GM12864 (cell line): Measurements from ENCODE around the gene SLC45A3.

Source experiments
- DNase-seq: peaks from one replicate; pipeline ENCODE4 v3.0.0-alpha.2; 2011; ENCODE audit warnings: low read depth
- H3K4me3 ChIP-seq: 2 replicates; pipeline ENCODE4 v1.5.1; 2011; ENCODE audit warnings: mild to moderate bottlenecking, low read depth, low read length, control low read depth
- CTCF ChIP-seq: IDR thresholded peaks from 2 replicates; pipeline ENCODE4 v1.5.1; 2011; ENCODE audit warnings: low read depth, mild to moderate bottlenecking, moderate library complexity, low read length, control low read depth, inconsistent platforms; ENCODE audit errors: missing control alignments

The SLC45A3 gene

DNA sequence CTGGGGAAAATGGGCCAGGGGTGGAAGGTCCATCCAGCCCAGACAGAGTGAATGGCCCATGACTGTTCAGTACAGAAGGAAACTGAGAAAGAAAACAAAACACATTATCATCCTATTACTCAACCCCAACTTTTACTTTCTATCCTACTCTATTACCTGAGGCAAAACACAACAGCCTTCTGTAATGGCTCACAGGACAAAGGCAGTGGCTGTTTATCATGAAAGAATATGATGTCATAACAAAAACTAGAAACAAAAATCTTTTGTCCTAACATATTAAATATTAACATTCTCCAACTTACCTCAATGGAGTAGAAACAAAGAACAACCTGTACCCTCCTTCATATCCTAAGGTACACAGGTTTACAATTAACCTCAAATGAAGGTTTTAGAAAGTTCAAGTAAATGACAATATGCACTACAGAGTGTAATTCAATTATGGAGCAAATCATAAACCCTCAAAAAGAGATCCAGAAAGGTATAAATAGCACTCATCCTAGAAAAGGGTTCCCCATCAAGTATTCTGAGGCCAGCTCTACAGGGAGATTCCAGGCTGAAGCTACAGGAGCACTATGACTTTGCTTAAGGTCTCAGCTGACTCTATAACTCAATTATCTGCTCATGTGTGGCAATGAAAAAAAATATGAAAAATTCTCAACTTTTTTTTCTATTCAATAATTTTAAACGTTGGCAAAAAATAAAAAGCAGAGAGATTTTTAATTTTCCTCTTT lies 63.6 kb downstream of the SLC45A3 start:
- no peak for TF ChIP-seq CTCF
- no peak overlapping the region for H3K4me3 ChIP-seq
- no peak for DNase-seq

DNA sequence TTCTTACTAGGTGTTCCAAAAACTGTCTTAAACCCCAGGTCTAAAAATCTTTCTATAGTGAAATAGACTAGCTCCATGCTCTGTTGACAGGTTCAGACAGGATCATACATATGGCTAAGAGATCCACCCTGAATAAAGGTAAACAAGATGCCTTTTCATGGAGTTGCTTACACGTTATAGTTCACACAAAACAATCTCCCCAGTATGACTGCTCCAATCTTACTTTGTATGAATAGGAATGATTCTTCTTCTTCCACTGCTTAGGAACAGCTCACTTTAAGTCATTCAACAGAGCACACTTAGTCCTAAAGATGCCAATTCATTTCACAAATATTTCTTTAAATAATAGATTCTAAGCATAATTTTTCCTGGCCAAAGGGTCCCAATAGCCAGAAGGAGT lies 64.5 kb downstream of the SLC45A3 start:
- DNase-seq = no peak
- no peak overlapping the region for H3K4me3 ChIP-seq
- TF ChIP-seq CTCF = no peak

- DNase-seq = no peak
- no peak for TF ChIP-seq CTCF
- no peak overlapping the region for H3K4me3 ChIP-seq
Observed at GRCh38 chr1:205613854-205614412, 66.4 kb downstream of the SLC45A3 start.

- no peak for TF ChIP-seq CTCF
- no peak for DNase-seq
Observed at GRCh38 chr1:205612556-205612955, 67.8 kb downstream of the SLC45A3 start.

GRCh38 chr1:205612104-205612503 lies 68.2 kb downstream of the SLC45A3 start:
- H3K4me3 ChIP-seq = no peak overlapping the region
- TF ChIP-seq CTCF = no peak
- no peak for DNase-seq

More at GRCh38 chr1:205612556-205612955, 67.8 kb downstream of the SLC45A3 start:
- no peak overlapping the region for H3K4me3 ChIP-seq

DNA sequence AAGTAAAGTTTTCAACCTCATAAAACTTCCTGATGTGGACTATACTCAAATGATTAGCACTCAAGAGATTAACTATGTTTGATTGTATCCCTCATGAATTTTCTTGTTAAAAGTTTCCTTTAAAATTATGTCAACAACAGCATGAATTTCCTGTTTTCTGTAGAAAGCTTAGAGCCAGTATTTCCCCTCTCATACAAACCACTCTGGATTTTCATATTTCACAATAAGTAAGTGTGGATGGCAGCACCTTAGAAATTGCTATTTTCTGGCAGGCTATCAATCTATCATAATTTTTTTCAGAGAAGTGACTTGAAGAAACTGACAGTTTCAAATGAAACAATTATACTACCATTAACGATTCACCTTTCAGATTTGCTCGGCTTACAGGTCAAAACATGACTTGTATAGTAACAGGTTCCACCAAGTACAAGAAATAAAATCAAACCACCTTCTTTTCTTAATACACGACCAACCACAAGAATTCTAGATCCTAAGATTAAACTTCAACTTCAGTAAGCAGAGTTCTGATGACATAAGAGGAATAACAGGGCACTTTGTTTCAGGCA lies 69.3 kb downstream of the SLC45A3 start:
- TF ChIP-seq CTCF = no peak
- no peak for DNase-seq
- H3K4me3 ChIP-seq = no peak overlapping the region
